Neural cell (in vitro differentiated cells): ENCODE data around the gene URI1.

Experiments used
- EP300 ChIP-seq: fragments of 450-650 bp; conservative IDR thresholded peaks from 2 replicates; pipeline ENCODE4 v1.6.1; 2014; ENCODE audit warnings: antibody characterized with exemption, mild to moderate bottlenecking, moderate library complexity; ENCODE audit not compliant: poor library complexity, severe bottlenecking
- RAD21 ChIP-seq: fragments of 450-650 bp; conservative IDR thresholded peaks from 2 replicates; pipeline ENCODE4 v1.6.1; 2014; ENCODE audit warnings: antibody characterized with exemption, mild to moderate bottlenecking, moderate library complexity
- SMC3 ChIP-seq: fragments of 450-650 bp; conservative IDR thresholded peaks from 2 replicates; pipeline ENCODE4 v1.6.1; 2014; ENCODE audit warnings: antibody characterized with exemption, mild to moderate bottlenecking, moderate library complexity; ENCODE audit not compliant: poor library complexity
- TF ChIP-seq, protein P1 (sequence below): fragments of 450-650 bp; IDR thresholded peaks from 2 replicates; pipeline ENCODE4 v1.5.1; 2014; ENCODE audit warnings: antibody characterized with exemption, mild to moderate bottlenecking, moderate library complexity; ENCODE audit not compliant: poor library complexity, severe bottlenecking
- TF ChIP-seq, protein P2 (sequence below): IDR thresholded peaks from 2 replicates; pipeline ENCODE4 v1.6.1; 2012; ENCODE audit warnings: borderline replicate concordance

DNA sequence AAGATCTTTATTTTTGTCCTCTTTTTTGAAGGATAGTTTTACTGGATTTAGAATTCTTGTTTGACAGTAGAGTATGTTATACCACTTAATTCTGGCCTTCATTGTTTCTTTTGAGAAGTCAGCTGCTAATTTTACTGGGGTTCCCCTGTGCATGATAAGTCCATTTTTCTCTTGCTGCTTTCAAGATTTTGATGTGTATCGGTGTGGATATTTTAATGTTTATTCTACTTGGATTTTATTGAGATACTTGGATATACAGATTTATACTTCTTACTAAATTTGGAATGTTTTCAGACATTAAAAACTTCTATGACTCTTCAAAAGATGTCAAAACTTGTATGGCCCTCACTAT is 86.9 kb downstream of the URI1 start:
- TF ChIP-seq, protein P1, sequence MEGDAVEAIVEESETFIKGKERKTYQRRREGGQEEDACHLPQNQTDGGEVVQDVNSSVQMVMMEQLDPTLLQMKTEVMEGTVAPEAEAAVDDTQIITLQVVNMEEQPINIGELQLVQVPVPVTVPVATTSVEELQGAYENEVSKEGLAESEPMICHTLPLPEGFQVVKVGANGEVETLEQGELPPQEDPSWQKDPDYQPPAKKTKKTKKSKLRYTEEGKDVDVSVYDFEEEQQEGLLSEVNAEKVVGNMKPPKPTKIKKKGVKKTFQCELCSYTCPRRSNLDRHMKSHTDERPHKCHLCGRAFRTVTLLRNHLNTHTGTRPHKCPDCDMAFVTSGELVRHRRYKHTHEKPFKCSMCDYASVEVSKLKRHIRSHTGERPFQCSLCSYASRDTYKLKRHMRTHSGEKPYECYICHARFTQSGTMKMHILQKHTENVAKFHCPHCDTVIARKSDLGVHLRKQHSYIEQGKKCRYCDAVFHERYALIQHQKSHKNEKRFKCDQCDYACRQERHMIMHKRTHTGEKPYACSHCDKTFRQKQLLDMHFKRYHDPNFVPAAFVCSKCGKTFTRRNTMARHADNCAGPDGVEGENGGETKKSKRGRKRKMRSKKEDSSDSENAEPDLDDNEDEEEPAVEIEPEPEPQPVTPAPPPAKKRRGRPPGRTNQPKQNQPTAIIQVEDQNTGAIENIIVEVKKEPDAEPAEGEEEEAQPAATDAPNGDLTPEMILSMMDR = no peak
- TF ChIP-seq, protein P2, sequence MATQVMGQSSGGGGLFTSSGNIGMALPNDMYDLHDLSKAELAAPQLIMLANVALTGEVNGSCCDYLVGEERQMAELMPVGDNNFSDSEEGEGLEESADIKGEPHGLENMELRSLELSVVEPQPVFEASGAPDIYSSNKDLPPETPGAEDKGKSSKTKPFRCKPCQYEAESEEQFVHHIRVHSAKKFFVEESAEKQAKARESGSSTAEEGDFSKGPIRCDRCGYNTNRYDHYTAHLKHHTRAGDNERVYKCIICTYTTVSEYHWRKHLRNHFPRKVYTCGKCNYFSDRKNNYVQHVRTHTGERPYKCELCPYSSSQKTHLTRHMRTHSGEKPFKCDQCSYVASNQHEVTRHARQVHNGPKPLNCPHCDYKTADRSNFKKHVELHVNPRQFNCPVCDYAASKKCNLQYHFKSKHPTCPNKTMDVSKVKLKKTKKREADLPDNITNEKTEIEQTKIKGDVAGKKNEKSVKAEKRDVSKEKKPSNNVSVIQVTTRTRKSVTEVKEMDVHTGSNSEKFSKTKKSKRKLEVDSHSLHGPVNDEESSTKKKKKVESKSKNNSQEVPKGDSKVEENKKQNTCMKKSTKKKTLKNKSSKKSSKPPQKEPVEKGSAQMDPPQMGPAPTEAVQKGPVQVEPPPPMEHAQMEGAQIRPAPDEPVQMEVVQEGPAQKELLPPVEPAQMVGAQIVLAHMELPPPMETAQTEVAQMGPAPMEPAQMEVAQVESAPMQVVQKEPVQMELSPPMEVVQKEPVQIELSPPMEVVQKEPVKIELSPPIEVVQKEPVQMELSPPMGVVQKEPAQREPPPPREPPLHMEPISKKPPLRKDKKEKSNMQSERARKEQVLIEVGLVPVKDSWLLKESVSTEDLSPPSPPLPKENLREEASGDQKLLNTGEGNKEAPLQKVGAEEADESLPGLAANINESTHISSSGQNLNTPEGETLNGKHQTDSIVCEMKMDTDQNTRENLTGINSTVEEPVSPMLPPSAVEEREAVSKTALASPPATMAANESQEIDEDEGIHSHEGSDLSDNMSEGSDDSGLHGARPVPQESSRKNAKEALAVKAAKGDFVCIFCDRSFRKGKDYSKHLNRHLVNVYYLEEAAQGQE = no peak
- TF ChIP-seq SMC3 = no peak
- TF ChIP-seq EP300 = no peak
- TF ChIP-seq RAD21 = no peak
